GM11168 (cell line): ENCODE measurements around the gene PRDM15.

Source experiments
- in situ Hi-C: fragments of 300-500 bp; cut with MboI; formaldehyde crosslinking; loops from one replicate; pipeline ENCODE4 v1.12.0; 2022; ENCODE audit warnings: low sequenced_read_pairs; ENCODE audit not compliant: unreplicated experiment

The PRDM15 gene

GRCh38 chr21:41914358-41914757 lies 35.2 kb upstream of the PRDM15 start:
- in situ Hi-C loops = no loop called here

GRCh38 chr21:41913230-41913629 lies 34.1 kb upstream of the PRDM15 start:
- in situ Hi-C loops = no loop called here

- in situ Hi-C loops = no loop called here
These were observed 29.7 kb upstream of the PRDM15 start for GRCh38 chr21:41908829-41909228.

- in situ Hi-C loops = no loop called here
These were observed 28.5 kb upstream of the PRDM15 start for GRCh38 chr21:41907496-41908258.

DNA sequence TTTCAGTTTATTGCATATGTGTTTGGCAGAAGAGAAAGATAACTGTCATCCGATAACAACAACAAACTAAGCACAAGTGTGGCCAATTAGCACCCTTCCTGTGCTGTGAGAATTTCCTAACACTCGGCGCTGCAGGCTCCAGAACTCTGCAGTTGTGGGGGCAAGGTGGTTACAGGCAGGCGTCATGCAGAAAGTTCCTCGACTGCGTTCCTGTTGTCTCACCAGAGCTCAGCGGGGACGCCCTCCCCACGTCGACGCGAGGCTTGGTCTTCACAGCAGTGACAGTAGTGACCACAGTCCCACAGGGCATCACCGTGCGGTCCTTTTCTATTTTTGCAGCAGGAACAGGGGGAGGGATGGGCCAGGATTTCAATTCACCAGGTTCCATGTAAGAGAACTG lies 27.6 kb upstream of the PRDM15 start:
- in situ Hi-C loops = no loop called here

DNA sequence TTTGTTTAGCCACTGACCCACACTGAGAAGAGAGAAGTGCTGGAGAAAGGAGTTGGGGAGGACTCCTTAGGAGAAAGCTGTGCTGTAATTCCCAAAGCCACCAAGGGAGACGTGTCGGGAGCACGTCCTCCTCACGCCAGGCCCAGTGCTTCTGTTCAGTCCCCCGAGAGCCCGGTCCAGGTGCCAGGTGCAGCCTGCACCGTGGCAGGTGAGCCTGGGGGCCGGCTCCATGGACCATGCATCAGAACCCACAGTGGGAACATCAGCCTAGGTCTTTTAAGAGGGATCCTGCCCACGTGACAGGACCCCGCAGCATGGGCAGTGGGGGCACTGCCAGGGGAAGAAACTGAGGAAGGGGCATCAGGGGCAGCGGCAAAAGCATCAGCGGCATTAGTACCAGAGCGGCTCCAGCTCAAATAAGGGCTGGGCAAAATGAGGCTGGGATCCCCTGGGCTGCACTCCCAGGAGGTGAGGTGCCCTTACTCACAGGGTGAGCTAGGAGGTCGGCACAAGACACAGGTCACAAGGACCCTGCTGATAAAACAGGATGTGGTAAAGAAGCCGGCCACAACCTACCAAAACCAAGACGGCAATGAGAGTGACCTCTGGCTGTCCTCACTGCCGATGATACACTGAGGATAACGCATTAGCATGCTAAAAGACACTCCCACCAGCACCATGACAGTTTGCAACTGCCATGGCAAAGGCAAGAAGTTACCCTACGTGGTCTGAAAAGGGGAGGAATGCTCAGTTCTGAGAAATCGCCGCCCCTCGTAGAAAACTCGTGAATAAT lies 24.6 kb upstream of the PRDM15 start:
- in situ Hi-C loops = no loop called here

GRCh38 chr21:41902946-41903345 lies 23.8 kb upstream of the PRDM15 start:
- in situ Hi-C loops = no loop called here

DNA sequence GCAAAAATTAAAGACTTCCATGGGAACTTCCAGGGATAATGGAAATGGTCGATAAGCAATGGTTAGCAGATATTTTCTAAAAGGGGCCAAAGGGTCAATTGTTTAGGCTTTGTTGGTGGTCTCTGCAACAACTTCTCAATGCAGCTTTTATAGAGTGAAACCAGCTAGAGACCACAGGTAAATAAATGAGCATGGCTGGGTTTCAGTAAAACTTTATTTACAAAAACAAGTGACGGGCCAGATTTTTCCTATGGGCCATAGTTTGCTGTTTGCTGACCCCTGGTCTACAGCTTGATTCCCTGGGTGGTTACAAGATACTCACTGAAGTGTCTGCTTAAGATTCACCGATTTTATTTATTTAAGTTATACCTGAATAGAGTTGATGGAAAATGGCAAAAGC lies 22.6 kb upstream of the PRDM15 start:
- in situ Hi-C loops = no loop called here

GRCh38 chr21:41901099-41901498 lies 22.0 kb upstream of the PRDM15 start:
- in situ Hi-C loops = no loop called here

DNA sequence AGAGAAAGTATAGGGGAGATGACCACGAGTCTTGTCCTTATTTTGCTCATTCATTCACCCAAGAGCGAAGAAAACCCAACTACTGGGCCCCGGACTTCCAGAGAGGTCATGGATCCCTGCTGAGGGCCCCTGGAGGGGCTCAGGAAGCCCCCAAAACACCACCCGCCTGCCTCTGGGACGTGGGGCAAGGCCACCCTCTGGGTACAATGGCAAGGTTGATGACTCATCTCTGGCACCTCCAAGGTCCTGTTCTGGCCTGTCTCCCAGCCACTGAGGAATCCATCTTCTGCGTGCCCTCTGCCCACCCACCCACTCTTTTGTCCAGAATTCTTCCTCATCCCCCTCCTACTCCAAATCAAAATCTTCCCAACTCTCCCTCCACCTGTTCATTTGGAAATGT lies 21.3 kb upstream of the PRDM15 start:
- in situ Hi-C loops = no loop called here

DNA sequence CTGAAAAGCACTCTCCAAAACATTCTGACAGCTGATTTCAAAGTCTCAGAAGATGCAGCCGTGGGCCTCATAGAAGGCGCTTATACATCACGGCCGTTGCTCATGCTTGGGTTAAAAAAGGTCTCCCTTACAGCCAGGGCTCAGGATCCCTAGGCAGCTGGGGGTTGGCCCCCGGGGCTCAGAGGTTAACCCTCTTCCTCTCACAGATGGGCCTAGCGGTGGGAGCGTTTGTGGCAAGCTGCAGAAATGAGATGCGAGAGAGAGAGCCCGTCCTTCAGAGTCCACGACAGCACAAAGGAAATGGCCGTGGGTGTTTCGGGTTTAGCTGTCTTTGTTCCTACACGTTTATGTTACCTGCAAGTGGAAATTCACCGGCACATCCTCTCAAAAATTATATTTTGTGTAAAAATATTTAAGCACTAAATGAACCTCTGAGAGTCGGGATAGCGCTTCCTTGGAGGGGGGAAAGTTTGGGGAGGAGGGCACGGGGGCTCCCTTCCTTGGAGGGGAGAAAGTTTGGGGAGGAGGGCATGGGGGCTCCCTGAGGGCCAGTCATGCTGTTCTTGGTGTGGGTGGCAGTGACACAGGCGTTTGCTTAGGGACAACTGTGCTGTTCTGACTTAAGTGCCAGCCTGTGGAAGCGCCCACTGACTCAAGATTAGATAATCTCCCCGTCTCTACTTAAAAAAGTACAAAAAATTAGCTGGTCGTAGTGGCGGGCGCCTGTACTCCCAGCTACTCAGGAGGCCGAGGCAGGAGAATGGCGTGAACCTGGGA lies 20.5 kb upstream of the PRDM15 start:
- in situ Hi-C loops = no loop called here

GRCh38 chr21:41898998-41899397 lies 19.9 kb upstream of the PRDM15 start:
- in situ Hi-C loops = no loop called here

GRCh38 chr21:41897700-41898099 lies 18.6 kb upstream of the PRDM15 start:
- in situ Hi-C loops = no loop called here

DNA sequence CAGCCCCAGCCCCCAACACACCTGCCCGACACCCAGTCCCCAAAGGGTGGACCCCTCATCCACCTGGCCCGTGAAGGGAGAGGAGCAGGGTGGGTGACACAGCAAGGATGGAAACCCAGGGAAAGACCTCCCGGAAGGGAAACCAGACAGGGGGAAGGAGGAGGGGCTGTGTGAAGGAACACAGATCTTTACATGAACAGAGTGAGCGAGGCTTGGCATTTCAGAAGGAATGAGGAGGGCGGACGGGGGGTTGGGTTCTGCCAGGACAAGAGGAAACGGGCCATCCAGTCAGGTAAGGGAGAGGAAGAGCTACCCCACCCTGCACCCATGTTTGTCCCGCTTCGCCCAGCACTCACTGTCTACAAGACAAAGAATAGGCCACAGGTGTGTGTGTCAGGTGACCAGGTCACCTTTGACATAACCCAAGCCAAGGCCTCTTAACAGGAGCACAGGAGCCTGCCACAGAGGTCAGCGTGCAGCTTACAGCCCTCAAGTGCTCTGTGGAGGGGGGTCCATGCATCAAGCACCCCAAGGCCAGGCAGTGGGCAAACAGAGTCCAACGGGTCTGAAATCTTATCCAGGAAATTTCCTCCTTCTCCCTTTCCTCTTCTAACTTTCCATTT lies 18.0 kb upstream of the PRDM15 start:
- in situ Hi-C loops = no loop called here

DNA sequence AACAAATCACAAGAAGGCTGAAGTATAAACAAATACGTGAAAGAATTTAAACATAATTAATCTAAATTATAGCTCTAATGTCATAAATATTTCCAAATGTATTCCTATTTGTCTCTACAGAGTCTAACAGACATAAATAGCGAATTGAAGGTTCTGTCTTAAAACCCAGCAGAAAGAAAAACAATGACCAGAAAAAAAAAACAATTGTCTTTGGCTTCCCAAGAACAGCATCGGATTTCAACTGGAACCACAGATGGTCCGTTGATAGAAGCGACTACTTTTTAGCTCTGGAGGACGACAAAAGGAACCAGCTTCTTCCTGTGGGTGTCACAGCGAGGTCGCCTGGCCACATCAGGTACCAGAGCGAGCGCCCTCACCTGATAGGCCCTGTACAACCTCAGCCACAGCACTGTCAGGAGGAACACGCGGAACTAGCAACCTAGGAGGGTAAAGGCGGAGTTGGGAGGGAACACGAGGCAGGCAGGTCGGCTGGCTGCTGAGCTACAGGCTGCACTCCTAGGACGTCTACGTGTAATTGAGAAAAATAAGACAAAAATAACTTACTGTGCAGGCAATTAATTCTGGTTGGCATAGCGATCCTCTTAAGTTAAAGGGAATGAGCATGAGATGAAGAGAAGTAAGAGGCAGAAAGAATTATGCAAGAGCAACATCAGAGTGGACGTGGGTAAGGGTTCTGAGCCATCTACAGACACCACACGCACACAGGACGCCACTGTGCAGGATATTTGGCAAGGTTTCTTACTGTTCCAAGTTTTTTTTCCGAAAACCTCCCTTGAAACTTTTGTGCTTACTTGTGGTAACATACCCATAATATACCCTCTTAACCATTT lies 16.7 kb upstream of the PRDM15 start:
- in situ Hi-C loops = no loop called here

- in situ Hi-C loops = no loop called here
These were observed 15.9 kb upstream of the PRDM15 start for GRCh38 chr21:41894922-41895557.

DNA sequence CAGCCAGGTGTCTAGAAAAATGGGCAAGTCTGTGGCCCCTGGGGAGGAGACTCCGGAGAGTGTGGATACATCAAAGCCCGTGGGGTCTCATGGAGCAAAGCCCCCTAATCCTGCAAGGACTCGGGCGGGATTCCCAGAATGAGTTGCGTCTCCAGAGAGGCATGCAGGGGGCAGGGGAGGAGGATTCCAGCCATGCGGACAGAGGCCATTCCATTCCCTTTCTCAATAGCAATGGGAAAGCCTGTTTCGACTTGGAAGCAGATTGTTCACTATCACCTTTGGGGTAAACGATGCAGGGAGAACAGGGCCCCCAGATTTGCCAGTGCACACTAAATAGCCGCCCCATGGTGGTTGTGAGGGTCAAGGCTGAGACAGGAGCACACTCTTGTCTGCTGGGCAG lies 15.4 kb upstream of the PRDM15 start:
- in situ Hi-C loops = no loop called here

DNA sequence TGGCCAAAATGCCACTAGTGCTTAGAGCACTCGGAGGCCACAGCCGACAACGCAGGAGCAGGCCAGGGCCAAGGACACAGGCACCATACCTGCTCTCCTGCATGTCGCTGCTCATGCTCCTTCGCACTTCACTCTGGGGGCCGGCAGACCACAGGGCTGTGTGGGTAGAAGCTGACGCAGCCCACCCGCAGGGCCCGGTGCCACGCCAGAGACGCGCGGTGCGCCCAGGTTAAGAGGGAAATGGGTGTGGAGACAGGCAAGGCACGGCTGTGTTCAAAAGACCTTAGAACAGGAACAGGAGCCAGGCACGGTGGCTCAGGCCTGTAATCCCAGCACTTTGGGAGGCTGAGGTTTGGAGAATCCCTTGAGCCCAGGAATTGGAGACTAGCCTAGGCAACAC lies 13.6 kb upstream of the PRDM15 start:
- in situ Hi-C loops = no loop called here

- in situ Hi-C loops = no loop called here
These were observed 12.0 kb upstream of the PRDM15 start for GRCh38 chr21:41891132-41891531.
